ENCODE results near the gene GBX2. TPM values are rescaled to one million over a fixed set of nuclear protein-coding genes. Genes with fewer than 3 reads are reported as not detected.

GBX2 gene

Small RNA genes within 50 kb of the gene (small RNA-seq; reads per million reads assigned to genes)
- gene RF00019 (ENCODE audit: insufficient read depth) (not detected), gene RNU1-31P (ENCODE audit: insufficient read depth) (not detected)
